Urothelium cell line (cell line): ENCODE measurements around the gene MYRF.

Source experiments
- DNase-seq: peaks from one replicate; pipeline ENCODE4 v3.0.0; 2011; ENCODE audit warnings: low spot score, mixed read lengths
- FAIRE-seq: peaks from 2 replicates; lab custom pipeline; 2011; peaks lifted over from hg19 to GRCh38; lab: Jason Lieb, UNC

Gene MYRF

DNA sequence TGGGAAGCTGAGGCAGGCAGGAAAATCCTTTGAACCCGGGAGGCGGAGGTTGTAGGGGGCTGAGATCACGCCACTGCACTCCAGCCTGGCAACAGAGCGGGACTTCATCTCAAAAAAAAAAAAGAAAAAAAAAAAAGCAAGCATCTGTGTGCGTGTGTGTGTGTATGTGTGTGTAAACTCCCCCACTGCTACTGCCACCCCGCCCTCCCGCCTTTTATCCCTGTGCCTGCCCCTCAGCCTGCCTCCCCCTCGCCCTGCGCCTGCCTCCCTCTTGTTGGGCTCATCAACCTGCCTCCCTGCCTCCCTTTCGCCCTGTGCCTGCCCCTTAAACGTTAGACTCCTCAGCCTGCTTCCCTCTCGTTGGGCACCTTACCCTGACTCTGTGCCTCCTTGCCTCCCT is 22.0 kb downstream of the MYRF start:
- FAIRE-seq (no peak), DNase-seq (no peak)

DNA sequence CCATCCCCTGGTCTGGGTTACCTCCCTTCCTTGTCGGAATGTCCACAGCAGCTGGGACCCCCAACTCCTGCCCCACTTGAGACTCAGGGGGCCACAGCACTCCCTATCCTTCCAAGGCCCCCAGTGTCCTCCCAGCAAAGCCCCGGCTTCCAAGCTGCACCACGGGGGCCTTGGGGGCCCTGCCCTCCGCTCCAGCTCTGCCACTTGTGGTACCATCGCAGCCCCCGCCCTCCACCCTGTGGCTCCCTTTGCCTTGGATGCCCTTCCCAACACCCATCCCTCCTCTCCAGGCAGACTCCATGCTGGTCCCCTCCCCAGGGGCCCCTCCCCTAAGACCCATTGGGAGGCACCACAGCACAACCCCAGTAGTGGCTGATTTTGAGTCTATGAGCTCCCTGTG is 22.7 kb downstream of the MYRF start:
- FAIRE-seq (no peak), DNase-seq (no peak)

DNA sequence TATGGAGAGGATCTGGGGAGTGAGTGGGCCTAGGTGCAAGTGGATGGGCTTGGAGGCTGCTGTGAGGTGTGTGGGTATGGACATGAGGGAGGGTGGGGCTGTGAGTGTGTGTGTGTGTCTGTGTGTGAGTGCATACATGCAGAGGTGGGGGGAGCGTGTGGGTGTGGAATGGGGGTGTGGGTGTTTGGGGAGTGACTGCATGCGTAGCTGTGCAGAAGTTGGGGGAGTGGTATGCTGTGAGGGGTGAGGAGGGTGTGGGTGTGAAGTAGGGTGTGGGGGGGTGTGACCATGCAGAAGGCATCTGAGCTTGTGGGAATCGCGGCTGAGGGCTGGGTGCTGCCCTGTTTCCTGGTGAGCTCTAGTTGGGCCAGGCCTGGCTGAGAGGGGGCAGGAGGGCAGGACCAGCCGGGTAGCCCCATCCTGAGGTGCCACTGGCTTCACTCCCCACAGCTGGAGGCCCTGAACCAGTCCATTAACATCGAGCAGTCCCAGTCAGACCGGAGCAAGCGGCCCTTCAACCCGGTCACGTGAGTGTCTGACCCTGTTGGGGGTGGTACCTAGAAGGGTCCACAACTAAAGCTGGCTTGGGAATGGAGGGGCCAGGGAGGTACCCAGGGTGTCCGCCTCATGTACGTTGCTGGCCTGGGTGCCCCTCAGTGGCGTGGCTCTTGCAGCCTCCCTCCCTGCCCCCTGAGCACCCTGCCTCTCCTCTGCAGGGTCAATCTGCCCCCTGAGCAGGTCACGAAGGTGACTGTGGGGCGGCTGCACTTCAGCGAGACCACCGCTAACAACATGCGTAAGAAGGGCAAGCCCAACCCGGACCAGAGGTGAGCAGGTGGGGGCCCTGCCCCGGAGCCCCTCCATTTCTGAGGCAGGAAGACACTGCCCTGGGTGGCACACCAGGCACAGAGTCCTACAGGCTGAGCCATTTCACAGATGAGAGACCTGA is 23.4 kb downstream of the MYRF start:
- peak; percentile 44 for FAIRE-seq
- no peak for DNase-seq

DNA sequence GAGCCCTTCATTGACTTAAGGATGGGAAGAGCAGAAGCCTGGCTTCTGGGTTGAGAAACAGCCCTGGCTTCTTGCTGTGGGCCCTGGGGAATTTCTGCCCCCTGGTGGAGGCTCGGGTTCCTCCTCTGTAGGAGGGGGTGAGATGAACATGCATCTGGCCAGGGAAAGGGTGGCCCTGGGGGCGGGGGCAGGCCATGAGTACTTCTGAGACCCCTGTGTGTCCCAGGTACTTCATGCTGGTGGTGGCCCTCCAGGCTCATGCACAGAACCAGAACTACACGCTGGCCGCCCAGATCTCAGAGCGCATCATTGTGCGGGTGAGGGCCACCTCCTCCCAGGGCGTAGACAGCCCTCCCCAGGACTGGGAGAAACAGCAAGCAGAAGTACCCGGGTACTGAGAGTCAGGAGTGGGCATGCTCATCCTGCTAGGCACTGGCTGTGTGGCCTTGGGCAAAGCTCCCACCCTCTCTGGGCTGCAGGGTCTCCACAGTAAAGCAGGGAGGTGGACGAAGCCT is 24.2 kb downstream of the MYRF start:
- FAIRE-seq, result no peak
- DNase-seq, result peak; percentile 68

DNA sequence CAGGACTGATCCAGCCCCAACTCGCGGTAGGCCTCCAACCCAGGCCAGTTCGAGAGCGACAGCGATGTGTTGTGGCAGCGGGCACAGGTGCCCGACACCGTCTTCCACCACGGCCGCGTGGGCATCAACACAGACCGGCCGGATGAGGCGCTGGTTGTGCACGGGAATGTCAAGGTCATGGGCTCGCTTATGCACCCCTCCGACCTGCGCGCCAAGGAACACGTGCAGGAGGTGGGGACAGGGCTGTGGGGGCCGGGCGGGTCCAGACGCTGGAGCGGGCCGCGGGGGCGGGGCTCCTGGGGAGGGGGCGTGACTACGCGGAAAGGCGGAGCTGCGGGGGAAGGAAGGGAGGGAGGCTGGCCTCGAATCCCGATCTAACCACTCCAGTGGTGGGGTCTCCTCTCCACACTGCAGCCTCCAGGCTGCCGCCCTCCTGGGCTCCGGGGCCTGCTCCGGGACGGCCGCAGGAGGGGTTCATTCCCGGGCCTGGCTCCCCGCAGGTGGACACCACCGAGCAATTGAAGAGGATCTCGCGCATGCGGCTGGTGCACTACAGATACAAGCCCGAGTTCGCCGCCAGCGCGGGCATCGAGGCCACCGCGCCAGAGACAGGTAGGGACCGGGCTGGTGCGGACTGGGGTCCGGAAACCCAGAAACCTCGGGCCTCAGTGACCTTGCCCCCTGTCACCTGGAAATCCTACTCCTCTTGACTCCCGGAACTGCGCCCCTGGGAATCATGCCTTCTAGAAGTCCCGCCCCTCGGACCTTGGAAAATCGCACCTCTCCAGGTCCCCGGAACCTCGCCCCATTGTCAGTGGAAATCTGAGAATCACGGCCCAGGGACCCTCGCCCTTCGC is 25.0 kb downstream of the MYRF start:
- FAIRE-seq (no peak), DNase-seq (no peak)

DNA sequence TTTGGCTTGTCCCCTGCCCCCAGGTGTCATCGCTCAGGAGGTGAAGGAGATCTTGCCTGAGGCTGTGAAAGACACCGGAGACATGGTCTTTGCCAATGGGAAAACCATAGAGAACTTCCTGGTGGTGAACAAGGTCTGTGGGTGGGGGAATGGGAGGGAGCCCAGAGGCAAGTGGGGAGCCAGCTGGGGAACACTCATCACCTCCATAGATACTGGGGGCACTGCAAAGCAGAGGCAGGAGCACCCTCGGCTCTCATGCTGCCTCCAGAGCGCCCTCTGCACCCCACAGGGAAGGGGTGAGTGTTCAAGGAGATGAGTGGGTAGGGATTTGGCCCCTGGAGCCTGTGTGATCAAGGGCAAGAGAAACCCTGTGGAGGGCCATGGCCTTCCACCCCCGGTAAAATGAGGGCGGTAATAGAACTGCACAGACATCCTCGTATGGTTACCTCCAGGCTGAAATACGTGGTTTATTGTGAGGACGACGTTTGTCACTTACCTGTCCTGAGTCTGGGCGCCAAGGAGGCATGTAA is 26.0 kb downstream of the MYRF start:
- DNase-seq, result no peak
- FAIRE-seq, result no peak

DNA sequence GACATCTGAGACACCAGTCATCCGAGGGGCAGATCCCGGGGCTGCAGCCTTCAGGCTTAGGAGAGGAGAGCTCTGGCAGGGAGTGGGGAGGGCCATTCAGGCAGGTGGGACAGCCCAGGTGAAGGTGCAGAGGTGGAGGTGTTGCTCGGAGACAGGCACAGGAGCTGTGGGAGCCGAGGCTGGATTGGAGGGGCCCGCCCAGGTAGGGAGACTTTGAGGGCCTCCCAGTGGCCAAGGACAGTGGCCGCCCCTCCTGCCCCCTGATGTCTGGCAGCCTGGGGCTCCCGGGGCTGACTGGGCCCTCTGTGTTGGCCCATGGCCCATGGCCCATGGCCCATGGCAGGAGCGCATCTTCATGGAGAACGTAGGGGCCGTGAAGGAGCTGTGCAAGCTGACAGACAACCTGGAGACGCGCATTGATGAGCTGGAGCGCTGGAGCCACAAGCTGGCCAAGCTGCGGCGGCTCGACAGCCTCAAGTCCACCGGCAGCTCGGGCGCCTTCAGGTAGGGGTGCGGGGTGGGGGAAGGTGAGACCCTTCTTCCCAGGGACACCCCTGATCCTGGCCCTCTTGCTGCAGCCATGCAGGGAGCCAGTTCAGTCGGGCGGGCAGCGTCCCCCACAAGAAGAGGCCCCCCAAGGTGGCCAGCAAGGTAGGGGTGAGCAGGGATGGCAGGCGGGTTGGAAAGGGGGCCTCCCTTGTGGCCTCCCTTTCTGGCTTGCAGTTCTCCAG is 26.6 kb downstream of the MYRF start:
- FAIRE-seq (no peak), DNase-seq (no peak)

DNA sequence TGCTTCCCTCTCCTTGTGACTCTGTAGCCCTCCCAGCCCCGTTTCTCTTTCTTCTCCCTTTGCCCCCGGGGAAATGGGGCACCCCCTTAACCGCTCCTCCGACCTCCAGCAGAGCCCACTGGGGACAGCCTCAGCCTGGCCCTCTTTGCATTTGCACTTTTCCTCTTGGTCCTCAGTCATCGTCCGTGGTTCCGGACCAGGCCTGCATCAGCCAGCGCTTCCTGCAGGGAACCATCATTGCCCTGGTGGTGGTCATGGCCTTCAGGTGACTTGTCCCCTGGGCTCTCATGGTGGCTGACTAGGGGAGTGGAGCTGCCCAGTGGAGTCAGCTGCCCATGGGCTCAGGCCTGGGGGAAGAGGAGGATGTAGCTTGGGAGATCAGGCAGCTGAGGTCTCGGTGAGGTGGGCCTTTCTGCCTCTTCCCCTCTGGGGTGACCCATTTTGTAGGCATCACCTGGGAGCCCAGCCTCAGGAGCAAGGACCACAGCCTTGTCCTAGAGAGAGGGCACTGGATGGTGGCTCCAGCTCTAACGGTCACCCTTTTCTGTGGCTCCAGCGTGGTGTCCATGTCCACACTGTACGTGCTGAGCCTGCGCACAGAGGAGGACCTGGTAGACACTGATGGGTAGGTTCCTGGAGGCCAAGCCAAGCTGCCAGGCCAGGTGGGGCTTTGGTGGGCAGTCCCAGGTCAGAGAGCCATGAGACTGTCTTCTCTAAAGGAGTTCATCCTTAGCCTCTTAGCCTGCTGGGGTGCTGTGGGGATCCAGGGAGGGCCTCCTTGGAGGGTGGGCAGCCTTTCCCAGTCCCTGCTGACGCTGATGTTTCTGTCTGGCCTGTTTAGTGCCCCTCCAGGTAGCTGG is 27.5 kb downstream of the MYRF start:
- FAIRE-seq (no peak), DNase-seq (no peak)

DNA sequence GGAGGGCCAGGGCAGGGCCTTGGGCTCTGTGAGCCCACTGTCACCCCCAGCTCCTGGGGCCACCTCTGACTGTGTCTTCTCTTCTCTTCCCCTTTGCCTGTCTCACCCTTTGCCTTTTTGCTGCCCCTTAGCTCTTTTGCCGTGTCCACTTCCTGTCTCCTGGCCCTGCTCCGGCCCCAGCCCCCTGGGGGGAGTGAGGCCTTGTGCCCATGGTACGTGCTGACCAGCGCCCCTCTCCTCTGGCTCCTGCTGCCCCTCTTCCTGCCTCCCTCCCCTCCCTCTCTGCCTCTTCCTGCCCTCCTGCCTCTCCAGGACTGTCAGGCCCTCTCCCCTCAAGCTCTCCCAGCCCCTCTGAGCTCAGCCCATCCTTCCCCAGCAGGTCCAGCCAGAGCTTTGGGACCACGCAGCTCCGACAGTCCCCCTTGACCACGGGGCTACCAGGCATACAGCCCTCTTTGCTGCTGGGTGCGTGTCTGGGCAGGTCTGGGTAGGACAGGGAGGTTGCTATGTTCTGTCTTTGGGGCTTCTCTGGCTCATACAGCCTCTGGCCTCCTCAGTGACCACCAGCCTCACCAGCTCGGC is 28.2 kb downstream of the MYRF start:
- no peak for FAIRE-seq
- DNase-seq, result no peak

DNA sequence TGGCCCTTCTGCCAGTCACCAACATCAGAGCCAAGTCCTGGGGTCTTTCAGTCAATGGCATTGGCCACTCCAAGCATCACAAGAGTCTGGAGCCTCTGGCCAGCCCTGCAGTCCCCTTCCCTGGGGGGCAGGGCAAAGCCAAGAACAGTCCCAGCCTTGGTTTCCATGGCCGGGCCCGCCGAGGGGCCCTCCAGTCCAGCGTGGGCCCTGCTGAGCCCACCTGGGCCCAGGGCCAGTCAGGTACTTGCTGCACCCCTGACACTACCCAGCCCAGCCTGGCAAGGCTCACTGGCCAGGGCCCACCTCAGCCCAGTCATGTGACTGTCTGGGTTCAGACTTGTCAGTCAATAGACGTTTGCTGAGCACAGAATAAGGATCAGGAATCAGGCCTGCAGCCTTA is 29.1 kb downstream of the MYRF start:
- FAIRE-seq (no peak), DNase-seq (no peak)

DNA sequence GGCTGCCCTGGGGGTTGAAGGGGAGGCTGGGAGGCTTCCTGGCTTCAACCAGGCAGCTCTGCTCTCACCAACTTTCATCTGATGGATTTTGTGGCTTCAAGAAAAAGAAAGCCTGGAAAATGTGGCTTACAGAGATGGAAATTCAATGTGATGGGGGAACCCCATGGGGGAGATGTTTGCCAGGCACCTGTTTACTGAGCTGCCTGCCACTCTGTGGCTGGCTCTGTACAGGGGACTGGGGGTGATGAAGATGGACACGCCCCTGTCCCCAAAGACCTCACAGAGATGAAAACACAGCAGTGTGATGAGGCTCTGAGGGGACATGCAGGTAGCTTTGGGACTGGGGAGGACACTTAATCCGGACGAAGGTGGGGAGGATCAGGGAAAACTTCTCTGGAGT is 29.9 kb downstream of the MYRF start:
- FAIRE-seq (no peak), DNase-seq (no peak)

DNA sequence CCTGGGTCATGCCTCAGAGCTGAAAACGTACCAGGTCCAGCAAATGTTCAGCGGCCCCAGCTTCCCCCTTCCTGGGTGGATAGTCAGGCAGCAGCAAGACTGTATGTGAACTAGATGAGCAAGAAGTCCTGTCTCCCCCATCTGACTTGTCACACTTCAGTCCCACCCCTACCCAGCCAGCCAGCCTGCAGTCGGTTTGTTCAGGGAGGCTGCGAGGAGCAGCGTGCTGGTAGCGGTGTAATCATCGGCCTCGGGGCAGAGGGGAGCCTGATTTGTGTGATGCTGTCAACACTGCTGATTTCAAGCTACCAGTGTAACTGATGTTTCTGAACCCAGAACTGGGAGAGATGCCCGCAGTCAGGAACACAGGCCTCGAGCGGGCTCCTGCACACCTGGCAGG is 30.4 kb downstream of the MYRF start:
- FAIRE-seq (no peak), DNase-seq (no peak)

DNA sequence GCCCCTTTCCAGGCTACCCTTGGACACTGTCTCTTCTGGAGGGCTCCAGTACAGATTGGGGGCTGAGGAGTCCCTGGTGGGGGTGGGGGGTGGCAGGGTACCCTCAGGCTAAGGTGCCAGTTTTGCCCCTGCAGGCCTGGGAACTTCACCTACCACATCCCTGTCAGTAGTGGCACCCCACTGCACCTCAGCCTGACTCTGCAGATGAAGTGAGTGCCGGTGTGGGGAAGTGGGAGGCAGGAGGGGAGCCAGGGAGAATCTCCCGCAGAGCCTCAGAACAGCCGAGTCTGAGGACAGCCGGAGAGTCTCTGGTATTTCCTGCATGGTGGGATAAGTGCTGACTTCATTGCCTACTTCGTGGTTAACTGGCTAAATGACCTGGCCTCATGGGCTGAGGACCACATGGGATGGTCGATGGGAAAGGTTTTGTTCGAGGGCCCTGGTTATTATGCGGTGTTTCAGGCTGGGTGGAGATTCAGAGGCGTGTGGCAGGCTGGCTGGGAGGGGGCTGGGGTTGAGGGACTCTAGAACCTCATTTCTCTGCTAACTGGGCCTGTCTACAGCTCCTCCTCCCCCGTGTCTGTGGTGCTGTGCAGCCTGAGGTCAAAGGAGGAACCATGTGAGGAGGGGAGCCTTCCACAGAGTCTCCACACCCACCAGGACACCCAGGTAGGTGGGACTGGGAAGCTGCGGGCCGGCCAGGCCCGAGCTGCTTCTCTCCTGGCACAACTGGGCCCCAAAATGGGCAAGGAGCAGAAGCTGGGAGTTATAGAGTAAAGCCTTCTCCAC is 31.5 kb downstream of the MYRF start:
- DNase-seq (no peak), FAIRE-seq (no peak)

DNA sequence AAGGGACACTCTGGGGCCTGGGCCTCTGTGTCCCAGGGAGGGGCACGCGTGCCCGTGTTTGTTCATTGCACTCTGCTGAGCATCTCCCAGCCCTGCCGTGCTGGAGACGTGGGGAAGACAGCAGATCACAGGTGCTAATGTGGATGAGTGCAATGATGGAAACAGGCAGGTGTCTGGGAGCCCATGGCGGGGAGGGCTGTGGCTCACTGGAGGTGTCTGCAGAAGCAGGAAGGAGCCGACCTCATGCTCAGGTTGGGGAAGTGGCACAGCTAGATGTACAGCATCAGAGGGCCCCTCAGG is 32.0 kb downstream of the MYRF start:
- no peak for FAIRE-seq

DNA sequence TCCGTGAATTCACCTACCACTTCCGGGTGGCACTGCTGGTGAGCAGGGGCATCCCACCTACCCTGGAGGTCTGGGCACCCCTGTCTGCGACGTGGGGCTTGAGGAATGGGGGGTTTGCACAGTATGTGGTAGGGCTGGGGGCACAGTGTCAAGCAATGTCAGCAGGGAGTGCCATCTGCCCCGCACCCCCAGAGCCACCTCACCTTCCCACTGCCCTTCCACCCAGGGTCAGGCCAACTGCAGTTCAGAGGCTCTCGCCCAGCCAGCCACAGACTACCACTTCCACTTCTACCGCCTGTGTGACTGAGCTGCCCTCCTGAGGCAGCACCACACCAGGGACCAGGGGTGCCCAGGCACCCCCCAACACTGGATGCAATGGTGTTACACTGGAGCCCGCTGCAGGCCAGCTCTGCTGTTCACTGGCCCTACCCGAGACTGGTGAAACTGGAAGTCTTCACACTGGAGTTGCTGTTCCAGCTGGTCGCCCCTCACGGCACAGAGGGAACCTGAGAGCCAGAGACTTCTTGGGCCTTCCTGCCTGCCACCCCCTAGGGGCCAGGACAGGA is 33.5 kb downstream of the MYRF start:
- DNase-seq (no peak), FAIRE-seq (no peak)

More for the DNA sequence above, 32.0 kb downstream of the MYRF start:
- DNase-seq, result no peak

DNA sequence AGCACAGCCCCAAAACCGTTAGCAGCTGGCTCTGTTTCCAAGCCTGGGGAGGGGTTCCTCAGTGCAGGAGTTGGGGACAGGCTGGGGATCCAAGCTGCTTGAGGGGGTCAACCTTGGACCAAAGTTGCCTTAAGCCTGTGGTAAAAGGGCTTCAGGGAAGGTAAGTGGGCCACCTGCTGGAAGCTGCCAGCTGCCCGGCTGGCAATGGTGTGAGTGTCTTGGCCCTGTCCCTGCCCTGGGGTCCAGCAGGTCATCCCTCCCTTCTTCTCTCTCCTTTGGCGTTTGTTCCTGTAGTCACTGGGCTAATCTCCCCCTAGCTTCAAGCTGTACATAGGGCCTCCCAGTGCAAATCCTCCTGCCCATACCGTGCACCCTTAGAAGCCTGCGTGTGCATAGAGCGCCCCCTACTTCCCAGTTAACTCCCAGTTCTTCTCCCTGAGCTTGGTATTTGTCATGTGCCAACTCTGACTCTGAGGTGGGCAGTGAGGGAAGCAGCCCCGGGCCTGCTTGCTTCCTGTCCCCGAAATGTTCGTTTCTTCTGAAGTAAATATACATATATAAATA is 35.6 kb downstream of the MYRF start:
- peak; percentile 31 for DNase-seq

DNA sequence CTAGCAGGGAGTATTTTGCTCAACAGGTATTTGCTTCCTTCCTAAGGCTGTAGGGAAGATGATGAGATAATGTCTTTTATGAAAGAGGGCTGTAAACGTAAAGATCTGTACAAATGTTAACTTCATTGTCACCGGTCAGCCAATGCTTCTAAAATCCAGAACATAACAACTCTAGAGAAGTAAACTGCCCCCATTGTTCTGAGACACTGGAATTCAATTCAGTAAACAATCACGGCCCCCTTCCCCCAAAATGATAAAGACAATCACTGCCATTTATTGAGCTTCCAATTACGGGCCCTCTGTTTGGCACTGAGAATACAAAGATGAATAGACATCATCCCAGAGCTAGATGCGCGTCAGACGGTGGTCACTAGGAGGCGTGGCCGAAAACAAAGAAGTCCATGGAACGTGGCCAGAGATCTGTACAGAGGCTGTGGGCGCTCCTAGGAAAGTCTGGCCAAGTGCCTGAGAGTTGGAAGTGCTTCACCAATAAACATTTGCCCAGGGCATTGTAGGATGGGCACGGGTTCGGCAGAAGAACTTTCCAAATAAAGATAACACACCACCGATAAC is 39.4 kb downstream of the MYRF start:
- peak; percentile 71 for DNase-seq
- FAIRE-seq, result no peak

More for the DNA sequence above, 35.6 kb downstream of the MYRF start:
- no peak for FAIRE-seq
